Stomach (tissue), 4 donors: ENCODE results near the gene VANGL1.

Source experiments
- POLR2AphosphoS5 ChIP-seq, 3 donors: sonication (generic); formaldehyde crosslinking; IDR thresholded peaks; one replicate each; pipeline ENCODE4 v1.6.1; 2016; ENCODE audit warnings: antibody characterized with exemption in 3 of 3
- TF ChIP-seq, protein P1 (sequence below), 7 experiments: fragments of 450-650 bp in 4 of 7; fragments of 200-600 bp in 3 of 7; sonication (generic) in 3 of 7; IDR thresholded peaks; one replicate each; pipeline ENCODE4 v1.5.1; 2016 to 2019; ENCODE audit warnings: antibody characterized with exemption in 7 of 7, control low read depth in 2 of 7, mild to moderate bottlenecking in 1 of 7

DNA sequence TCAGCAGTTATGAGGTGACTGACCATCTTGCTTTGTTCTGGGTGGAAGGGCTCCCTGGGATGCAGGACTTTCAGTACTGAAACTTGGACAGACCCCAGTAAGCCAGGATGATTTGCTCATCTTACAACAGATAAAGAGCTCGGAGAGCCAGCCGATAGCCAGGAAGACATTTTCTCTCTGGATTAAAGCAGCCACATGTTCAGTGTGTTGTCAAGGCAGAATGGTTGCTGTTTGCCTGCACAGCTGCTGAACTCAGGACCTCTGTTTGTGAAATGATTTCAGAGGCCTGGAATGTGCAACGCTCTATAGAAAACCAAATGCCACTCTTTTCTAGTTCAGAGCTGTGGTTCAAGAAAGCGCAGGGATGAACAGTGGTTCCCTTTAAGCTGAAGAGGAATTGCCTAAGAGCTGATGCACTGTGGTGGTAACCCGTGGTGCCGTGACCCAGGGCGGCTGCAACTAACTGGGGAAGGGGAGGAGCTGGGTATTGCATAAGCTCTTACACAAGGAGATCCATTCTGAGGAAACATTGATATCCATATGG, 86.0 kb downstream of the VANGL1 start:
- TF ChIP-seq, protein P1, sequence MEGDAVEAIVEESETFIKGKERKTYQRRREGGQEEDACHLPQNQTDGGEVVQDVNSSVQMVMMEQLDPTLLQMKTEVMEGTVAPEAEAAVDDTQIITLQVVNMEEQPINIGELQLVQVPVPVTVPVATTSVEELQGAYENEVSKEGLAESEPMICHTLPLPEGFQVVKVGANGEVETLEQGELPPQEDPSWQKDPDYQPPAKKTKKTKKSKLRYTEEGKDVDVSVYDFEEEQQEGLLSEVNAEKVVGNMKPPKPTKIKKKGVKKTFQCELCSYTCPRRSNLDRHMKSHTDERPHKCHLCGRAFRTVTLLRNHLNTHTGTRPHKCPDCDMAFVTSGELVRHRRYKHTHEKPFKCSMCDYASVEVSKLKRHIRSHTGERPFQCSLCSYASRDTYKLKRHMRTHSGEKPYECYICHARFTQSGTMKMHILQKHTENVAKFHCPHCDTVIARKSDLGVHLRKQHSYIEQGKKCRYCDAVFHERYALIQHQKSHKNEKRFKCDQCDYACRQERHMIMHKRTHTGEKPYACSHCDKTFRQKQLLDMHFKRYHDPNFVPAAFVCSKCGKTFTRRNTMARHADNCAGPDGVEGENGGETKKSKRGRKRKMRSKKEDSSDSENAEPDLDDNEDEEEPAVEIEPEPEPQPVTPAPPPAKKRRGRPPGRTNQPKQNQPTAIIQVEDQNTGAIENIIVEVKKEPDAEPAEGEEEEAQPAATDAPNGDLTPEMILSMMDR (IDR thresholded peaks at IDR 0.05) = no peak
- peak in 2 of 3 donors; percentile 26 to 57 for TF ChIP-seq POLR2AphosphoS5 (IDR thresholded peaks at IDR 0.05)
